Measurements from ENCODE around the gene TRIM52. TPM values are rescaled to one million over a fixed set of nuclear protein-coding genes. Genes with fewer than 3 reads are reported as not detected.

Gene TRIM52
- total and polyA plus RNA-seq, 9 of the 15 experiments (the other 6 are each of a cell fraction or from before 2014, with no cell fraction given): 3.3 to 21.9 (median 13.5) TPM

DNA sequence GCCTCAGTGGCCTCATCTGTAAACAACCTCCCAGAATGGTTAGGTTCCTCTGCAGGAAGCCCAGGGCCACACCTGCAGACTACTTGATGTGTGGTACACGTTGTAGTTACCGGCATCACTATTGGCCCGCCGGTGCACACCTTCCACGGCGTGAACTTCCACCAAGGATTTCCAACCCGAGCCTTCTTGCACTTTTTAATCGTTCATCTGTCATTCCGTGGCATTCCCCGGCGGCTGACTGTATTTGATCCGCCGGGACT lies 43.2 kb downstream of the TRIM52 start (continued):
- TF ChIP-seq, protein P1, sequence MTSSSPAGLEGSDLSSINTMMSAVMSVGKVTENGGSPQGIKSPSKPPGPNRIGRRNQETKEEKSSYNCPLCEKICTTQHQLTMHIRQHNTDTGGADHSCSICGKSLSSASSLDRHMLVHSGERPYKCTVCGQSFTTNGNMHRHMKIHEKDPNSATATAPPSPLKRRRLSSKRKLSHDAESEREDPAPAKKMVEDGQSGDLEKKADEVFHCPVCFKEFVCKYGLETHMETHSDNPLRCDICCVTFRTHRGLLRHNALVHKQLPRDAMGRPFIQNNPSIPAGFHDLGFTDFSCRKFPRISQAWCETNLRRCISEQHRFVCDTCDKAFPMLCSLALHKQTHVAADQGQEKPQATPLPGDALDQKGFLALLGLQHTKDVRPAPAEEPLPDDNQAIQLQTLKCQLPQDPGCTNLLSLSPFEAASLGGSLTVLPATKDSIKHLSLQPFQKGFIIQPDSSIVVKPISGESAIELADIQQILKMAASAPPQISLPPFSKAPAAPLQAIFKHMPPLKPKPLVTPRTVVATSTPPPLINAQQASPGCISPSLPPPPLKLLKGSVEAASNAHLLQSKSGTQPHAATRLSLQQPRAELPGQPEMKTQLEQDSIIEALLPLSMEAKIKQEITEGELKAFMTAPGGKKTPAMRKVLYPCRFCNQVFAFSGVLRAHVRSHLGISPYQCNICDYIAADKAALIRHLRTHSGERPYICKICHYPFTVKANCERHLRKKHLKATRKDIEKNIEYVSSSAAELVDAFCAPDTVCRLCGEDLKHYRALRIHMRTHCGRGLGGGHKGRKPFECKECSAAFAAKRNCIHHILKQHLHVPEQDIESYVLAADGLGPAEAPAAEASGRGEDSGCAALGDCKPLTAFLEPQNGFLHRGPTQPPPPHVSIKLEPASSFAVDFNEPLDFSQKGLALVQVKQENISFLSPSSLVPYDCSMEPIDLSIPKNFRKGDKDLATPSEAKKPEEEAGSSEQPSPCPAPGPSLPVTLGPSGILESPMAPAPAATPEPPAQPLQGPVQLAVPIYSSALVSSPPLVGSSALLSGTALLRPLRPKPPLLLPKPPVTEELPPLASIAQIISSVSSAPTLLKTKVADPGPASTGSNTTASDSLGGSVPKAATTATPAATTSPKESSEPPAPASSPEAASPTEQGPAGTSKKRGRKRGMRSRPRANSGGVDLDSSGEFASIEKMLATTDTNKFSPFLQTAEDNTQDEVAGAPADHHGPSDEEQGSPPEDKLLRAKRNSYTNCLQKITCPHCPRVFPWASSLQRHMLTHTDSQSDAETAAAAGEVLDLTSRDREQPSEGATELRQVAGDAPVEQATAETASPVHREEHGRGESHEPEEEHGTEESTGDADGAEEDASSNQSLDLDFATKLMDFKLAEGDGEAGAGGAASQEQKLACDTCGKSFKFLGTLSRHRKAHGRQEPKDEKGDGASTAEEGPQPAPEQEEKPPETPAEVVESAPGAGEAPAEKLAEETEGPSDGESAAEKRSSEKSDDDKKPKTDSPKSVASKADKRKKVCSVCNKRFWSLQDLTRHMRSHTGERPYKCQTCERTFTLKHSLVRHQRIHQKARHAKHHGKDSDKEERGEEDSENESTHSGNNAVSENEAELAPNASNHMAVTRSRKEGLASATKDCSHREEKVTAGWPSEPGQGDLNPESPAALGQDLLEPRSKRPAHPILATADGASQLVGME (CRISPR knock-in tag; IDR thresholded peaks at IDR 0.05): no peak
- TF ChIP-seq, protein P2, sequence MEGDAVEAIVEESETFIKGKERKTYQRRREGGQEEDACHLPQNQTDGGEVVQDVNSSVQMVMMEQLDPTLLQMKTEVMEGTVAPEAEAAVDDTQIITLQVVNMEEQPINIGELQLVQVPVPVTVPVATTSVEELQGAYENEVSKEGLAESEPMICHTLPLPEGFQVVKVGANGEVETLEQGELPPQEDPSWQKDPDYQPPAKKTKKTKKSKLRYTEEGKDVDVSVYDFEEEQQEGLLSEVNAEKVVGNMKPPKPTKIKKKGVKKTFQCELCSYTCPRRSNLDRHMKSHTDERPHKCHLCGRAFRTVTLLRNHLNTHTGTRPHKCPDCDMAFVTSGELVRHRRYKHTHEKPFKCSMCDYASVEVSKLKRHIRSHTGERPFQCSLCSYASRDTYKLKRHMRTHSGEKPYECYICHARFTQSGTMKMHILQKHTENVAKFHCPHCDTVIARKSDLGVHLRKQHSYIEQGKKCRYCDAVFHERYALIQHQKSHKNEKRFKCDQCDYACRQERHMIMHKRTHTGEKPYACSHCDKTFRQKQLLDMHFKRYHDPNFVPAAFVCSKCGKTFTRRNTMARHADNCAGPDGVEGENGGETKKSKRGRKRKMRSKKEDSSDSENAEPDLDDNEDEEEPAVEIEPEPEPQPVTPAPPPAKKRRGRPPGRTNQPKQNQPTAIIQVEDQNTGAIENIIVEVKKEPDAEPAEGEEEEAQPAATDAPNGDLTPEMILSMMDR (IDR thresholded peaks at IDR 0.05 in 2 of 3, conservative IDR thresholded peaks at IDR 0.05 in 1 of 3; ENCODE audit: insufficient read depth in 2 of 3, low read depth in 1 of 3, low read length in 3 of 3): 0 out of 6 replicates have a peak, but pooled peaks of 1 of the 3 experiments have one; percentile 4
- TF ChIP-seq ZNF561 (CRISPR knock-in tag; conservative IDR thresholded peaks at IDR 0.05) (no peak), GATAD2A (IDR thresholded peaks at IDR 0.05) (no peak), SP2 (IDR thresholded peaks at IDR 0.05; ENCODE audit: extremely low read depth, low read depth, low read length, poor library complexity, severe bottlenecking) (no peak), TCF7L2 (IDR thresholded peaks at IDR 0.05; ENCODE audit: low read depth, low read length) (no peak), FOXP1 (CRISPR knock-in tag; IDR thresholded peaks at IDR 0.05) (no peak), SRSF9 (IDR thresholded peaks at IDR 0.05; ENCODE audit: borderline replicate concordance, low read depth, low read length) (no peak), TEAD1 (CRISPR knock-in tag; IDR thresholded peaks at IDR 0.05) (no peak), EP300 (IDR thresholded peaks at IDR 0.05; ENCODE audit: low read length) (no peak), RBM25 (IDR thresholded peaks at IDR 0.05; ENCODE audit: low read depth, low read length, severe bottlenecking) (no peak)
- TF ChIP-seq, protein P3, sequence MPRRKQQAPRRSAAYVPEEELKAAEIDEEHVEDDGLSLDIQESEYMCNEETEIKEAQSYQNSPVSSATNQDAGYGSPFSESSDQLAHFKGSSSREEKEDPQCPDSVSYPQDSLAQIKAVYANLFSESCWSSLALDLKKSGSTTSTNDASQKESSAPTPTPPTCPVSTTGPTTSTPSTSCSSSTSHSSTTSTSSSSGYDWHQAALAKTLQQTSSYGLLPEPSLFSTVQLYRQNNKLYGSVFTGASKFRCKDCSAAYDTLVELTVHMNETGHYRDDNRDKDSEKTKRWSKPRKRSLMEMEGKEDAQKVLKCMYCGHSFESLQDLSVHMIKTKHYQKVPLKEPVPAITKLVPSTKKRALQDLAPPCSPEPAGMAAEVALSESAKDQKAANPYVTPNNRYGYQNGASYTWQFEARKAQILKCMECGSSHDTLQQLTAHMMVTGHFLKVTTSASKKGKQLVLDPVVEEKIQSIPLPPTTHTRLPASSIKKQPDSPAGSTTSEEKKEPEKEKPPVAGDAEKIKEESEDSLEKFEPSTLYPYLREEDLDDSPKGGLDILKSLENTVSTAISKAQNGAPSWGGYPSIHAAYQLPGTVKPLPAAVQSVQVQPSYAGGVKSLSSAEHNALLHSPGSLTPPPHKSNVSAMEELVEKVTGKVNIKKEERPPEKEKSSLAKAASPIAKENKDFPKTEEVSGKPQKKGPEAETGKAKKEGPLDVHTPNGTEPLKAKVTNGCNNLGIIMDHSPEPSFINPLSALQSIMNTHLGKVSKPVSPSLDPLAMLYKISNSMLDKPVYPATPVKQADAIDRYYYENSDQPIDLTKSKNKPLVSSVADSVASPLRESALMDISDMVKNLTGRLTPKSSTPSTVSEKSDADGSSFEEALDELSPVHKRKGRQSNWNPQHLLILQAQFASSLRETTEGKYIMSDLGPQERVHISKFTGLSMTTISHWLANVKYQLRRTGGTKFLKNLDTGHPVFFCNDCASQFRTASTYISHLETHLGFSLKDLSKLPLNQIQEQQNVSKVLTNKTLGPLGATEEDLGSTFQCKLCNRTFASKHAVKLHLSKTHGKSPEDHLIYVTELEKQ (CRISPR knock-in tag; IDR thresholded peaks at IDR 0.05): no peak
- TF ChIP-seq, protein P4, sequence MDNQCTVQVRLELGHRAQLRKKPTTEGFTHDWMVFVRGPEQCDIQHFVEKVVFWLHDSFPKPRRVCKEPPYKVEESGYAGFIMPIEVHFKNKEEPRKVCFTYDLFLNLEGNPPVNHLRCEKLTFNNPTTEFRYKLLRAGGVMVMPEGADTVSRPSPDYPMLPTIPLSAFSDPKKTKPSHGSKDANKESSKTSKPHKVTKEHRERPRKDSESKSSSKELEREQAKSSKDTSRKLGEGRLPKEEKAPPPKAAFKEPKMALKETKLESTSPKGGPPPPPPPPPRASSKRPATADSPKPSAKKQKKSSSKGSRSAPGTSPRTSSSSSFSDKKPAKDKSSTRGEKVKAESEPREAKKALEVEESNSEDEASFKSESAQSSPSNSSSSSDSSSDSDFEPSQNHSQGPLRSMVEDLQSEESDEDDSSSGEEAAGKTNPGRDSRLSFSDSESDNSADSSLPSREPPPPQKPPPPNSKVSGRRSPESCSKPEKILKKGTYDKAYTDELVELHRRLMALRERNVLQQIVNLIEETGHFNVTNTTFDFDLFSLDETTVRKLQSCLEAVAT (IDR thresholded peaks at IDR 0.05): no peak
